Hepatocyte (in vitro differentiated cells): Measurements from ENCODE around the gene TOR4A. TPM values are rescaled to one million over a fixed set of nuclear protein-coding genes. Genes with fewer than 3 reads are reported as not detected.
A peak's percentile ranks its signal among the peaks of the same experiment; 100 is the strongest.

Source experiments
- DNase-seq: peaks from one replicate; pipeline ENCODE4 v3.0.0-alpha.2; 2016; ENCODE audit warnings: low spot score
- H2AFZ ChIP-seq: fragments of 200-600 bp; sonication (generic); 2 replicates; pipeline ENCODE4 v1.6.0; 2016; ENCODE audit warnings: antibody characterized with exemption, mild to moderate bottlenecking
- H3K27ac ChIP-seq: fragments of 200-600 bp; sonication (generic); 2 replicates; pipeline ENCODE4 v1.5.1; 2016; ENCODE audit warnings: mild to moderate bottlenecking
- H3K27me3 ChIP-seq: fragments of 200-600 bp; sonication (generic); 2 replicates; pipeline ENCODE4 v1.6.1; 2016
- H3K36me3 ChIP-seq: fragments of 200-600 bp; sonication (generic); replicated peaks from 2 replicates; pipeline ENCODE4 v1.5.1; 2016; ENCODE audit warnings: low read depth; ENCODE audit not compliant: insufficient read depth
- H3K4me1 ChIP-seq: fragments of 200-600 bp; sonication (generic); 2 replicates; pipeline ENCODE4 v1.5.1; 2016; ENCODE audit warnings: mild to moderate bottlenecking, moderate library complexity; ENCODE audit not compliant: insufficient read depth
- H3K4me2 ChIP-seq: fragments of 200-600 bp; sonication (generic); 2 replicates; pipeline ENCODE4 v1.6.0; 2016
- H3K4me3 ChIP-seq: fragments of 200-600 bp; sonication (generic); 2 replicates; pipeline ENCODE4 v1.5.1; 2016; ENCODE audit warnings: mild to moderate bottlenecking
- H3K79me2 ChIP-seq: fragments of 200-600 bp; sonication (generic); 2 replicates; pipeline ENCODE4 v1.6.0; 2017; ENCODE audit warnings: mild to moderate bottlenecking
- H3K9me2 ChIP-seq: fragments of 200-600 bp; sonication (generic); replicated peaks from 2 replicates; pipeline ENCODE4 v1.6.0; 2017; ENCODE audit warnings: mild to moderate bottlenecking; ENCODE audit not compliant: insufficient read depth
- H3K9me3 ChIP-seq: fragments of 200-600 bp; sonication (generic); 2 replicates; pipeline ENCODE4 v1.5.1; 2016; ENCODE audit warnings: low read depth, mild to moderate bottlenecking
- H4K20me1 ChIP-seq: fragments of 200-600 bp; sonication (generic); 2 replicates; pipeline ENCODE4 v1.6.0; 2016; ENCODE audit warnings: mild to moderate bottlenecking; ENCODE audit not compliant: insufficient read depth, poor library complexity, severe bottlenecking
- CTCF ChIP-seq: fragments of 200-600 bp; sonication (generic); IDR thresholded peaks from 2 replicates; pipeline ENCODE4 v1.5.1; 2016; ENCODE audit warnings: antibody characterized with exemption, mild to moderate bottlenecking; ENCODE audit not compliant: poor library complexity
- EZH2 ChIP-seq: fragments of 200-600 bp; sonication (generic); IDR thresholded peaks from 2 replicates; pipeline ENCODE4 v1.6.1; 2016; ENCODE audit warnings: antibody characterized with exemption, mild to moderate bottlenecking, borderline replicate concordance
- EZH2phosphoT487 ChIP-seq: fragments of 200-600 bp; sonication (generic); IDR thresholded peaks from one replicate; pipeline ENCODE4 v1.6.1; 2018; ENCODE audit warnings: antibody characterized with exemption, mild to moderate bottlenecking, low read depth, moderate library complexity; ENCODE audit not compliant: unreplicated experiment, severe bottlenecking
- WGBS: methylation state at CpG from one replicate; pipeline ENCODE4 v1.1.6; 2016; ENCODE audit warnings: low lambda C conversion rate; ENCODE audit errors: missing lambda C conversion rate; 5-methylcytosine and 5-hydroxymethylcytosine counted together
- polyA plus RNA-seq: library from polyadenylated mRNA; unstranded; fragments of >200 nt; fragmentation: Nextera tagmentation; extraction: Ambion mirVana; gene quantifications from 2 replicates; pipeline ENCODE4 v1.2.1, GENCODE V29; 2016
- total RNA-seq: library from RNA; depleted of rRNA; stranded (reverse); fragments of >200 nt; gene quantifications from 2 replicates; pipeline ENCODE4 v1.2.3, GENCODE V29; 2014

Gene TOR4A
- total and polyA plus RNA-seq, 2 experiments from 2014 or later, result 8.0 to 14.4 TPM

GRCh38 chr9:137304383-137305059, 27.0 kb downstream of the TOR4A start:
- Histone ChIP-seq H4K20me1 (peaks cover 3% of the 10 kb centered on the region), H3K4me3 (no peak overlapping the region), H3K36me3 (no peaks in the 10 kb centered on the region), H3K79me2 (peaks cover 6% of the 10 kb centered on the region), H3K27ac (no peak overlapping the region), H3K27me3 (no peaks in the 10 kb centered on the region), H3K4me1 (peaks cover 24% of the 10 kb centered on the region), H2AFZ (no peak overlapping the region), H3K9me2 (no peaks in the 10 kb centered on the region), H3K9me3 (no peaks in the 10 kb centered on the region), H3K4me2 (no peak overlapping the region)
- DNase-seq, result peak; percentile 13
- 68% methylated on average over 13 of the region's 16 CpGs for WGBS
- TF ChIP-seq EZH2 (no peak), CTCF (no peak), EZH2phosphoT487 (no peak)

- peak; percentile 33 for DNase-seq
- H3K9me3 ChIP-seq, result no peaks in the 10 kb centered on the region
- no peak overlapping the region for H2AFZ ChIP-seq
- TF ChIP-seq EZH2phosphoT487 (no peak), EZH2 (no peak), CTCF (no peak)
- 62% methylated on average over 31 of the region's 36 CpGs for WGBS
- H3K27ac ChIP-seq, result no peak overlapping the region
- peaks cover 1% of the 10 kb centered on the region for H4K20me1 ChIP-seq
- peaks cover under 1% of the 10 kb centered on the region for H3K79me2 ChIP-seq
- no peaks in the 10 kb centered on the region for H3K27me3 ChIP-seq
- no peak overlapping the region for H3K4me3 ChIP-seq
- H3K4me1 ChIP-seq, result peaks cover 17% of the 10 kb centered on the region
- no peaks in the 10 kb centered on the region for H3K9me2 ChIP-seq
- H3K4me2 ChIP-seq, result no peak overlapping the region
- no peaks in the 10 kb centered on the region for H3K36me3 ChIP-seq
Observed at GRCh38 chr9:137305060-137305797, 27.7 kb downstream of the TOR4A start.

- Histone ChIP-seq H3K4me3 (no peak overlapping the region), H3K79me2 (no peaks in the 10 kb centered on the region), H3K4me1 (peaks cover 13% of the 10 kb centered on the region), H3K9me3 (no peaks in the 10 kb centered on the region), H2AFZ (no peak overlapping the region), H3K27me3 (no peaks in the 10 kb centered on the region), H3K36me3 (no peaks in the 10 kb centered on the region), H3K4me2 (no peak overlapping the region), H4K20me1 (no peaks in the 10 kb centered on the region), H3K27ac (no peak overlapping the region), H3K9me2 (no peaks in the 10 kb centered on the region)
- WGBS, result 90% methylated on average over 7 of the region's 8 CpGs
- DNase-seq, result no peak
- no peak for TF ChIP-seq EZH2
- TF ChIP-seq EZH2phosphoT487, result no peak
- no peak for TF ChIP-seq CTCF
Observed at GRCh38 chr9:137305798-137306065, 28.2 kb downstream of the TOR4A start.
